Upper lobe of left lung (tissue), 6 donors: ENCODE results near the gene SPNS3. TPM values are rescaled to one million over a fixed set of nuclear protein-coding genes. Genes with fewer than 3 reads are reported as not detected.
A peak's percentile ranks its signal among the peaks of the same experiment; 100 is the strongest.

Source experiments
- ATAC-seq, 2 donors: fragments of 200-7000 bp; cut with Tn5 transposase; one replicate each; pipeline ENCODE4 v1.9.1; 2022; ENCODE audit warnings: mild to moderate bottlenecking in 2 of 2, moderate library complexity in 2 of 2; ENCODE audit not compliant: low FRiP score in 2 of 2
- DNase-seq, 2 donors: peaks; one replicate each; pipeline ENCODE4 v3.0.0-alpha.2; 2019 to 2020
- H3K27ac ChIP-seq, 4 donors: fragments of 200-600 bp; sonication (generic); one replicate each; pipeline ENCODE4 v1.5.1; 2016 to 2019
- H3K27me3 ChIP-seq, 4 donors: fragments of 200-600 bp; sonication (generic); one replicate each; pipeline ENCODE4 v1.5.1; 2017 to 2019
- H3K36me3 ChIP-seq, 4 donors: fragments of 200-600 bp; sonication (generic); one replicate each; pipeline ENCODE4 v1.5.1; 2016 to 2019
- H3K4me1 ChIP-seq, 4 donors: fragments of 200-600 bp; sonication (generic); one replicate each; pipeline ENCODE4 v1.5.1; 2018 to 2019
- H3K4me3 ChIP-seq, 4 donors: fragments of 200-600 bp; sonication (generic); one replicate each; pipeline ENCODE4 v1.5.1; 2017 to 2019; ENCODE audit warnings: mild to moderate bottlenecking in 2 of 4, moderate library complexity in 1 of 4
- H3K9me3 ChIP-seq, 4 donors: fragments of 200-600 bp; sonication (generic); one replicate each; pipeline ENCODE4 v1.5.1; 2018 to 2019
- CTCF ChIP-seq, 6 experiments: fragments of 450-650 bp in 4 of 6; fragments of 200-600 bp in 2 of 6; sonication (generic) in 2 of 6; IDR thresholded peaks; one replicate each; pipeline ENCODE4 v1.5.1; 2016 to 2019; ENCODE audit warnings: antibody characterized with exemption in 6 of 6
- EP300 ChIP-seq, 4 donors: sonication (generic); formaldehyde crosslinking; IDR thresholded peaks; one replicate each; pipeline ENCODE4 v1.5.1; 2017; ENCODE audit warnings: antibody characterized with exemption in 4 of 4, control low read depth in 2 of 4
- POLR2A ChIP-seq, 4 donors: fragments of 450-650 bp; IDR thresholded peaks; one replicate each; pipeline ENCODE4 v1.5.1; 2016 to 2017; ENCODE audit warnings: antibody characterized with exemption in 4 of 4, mild to moderate bottlenecking in 2 of 4
- POLR2AphosphoS5 ChIP-seq, 2 donors: sonication (generic); formaldehyde crosslinking; IDR thresholded peaks; one replicate each; pipeline ENCODE4 v1.5.1; 2017; ENCODE audit warnings: antibody characterized with exemption in 2 of 2
- WGBS, 2 donors: methylation state at CpG; one replicate each; pipeline ENCODE4 v1.1.5; 2017 to 2018; 5-methylcytosine and 5-hydroxymethylcytosine counted together
- total RNA-seq, 6 donors: library from RNA; depleted of rRNA in 4 of 6; stranded (reverse); fragments of >200 nt in 4 of 6; gene quantifications; one replicate each; pipeline versions ENCODE4 v1.1.0 to v1.2.1, GENCODE V29; 2016 to 2021
- donor health status: DM: no; HTN: no; CAD: no; lungs with moderate emphysema.
- donor health status: DM: no; HTN: yes; CAD: no; lungs with severe emphysema.

The SPNS3 gene
- total RNA-seq, 6 donors from 2014 or later: 0.22 to 0.91 (median 0.52) TPM; not detected in 1

DNA sequence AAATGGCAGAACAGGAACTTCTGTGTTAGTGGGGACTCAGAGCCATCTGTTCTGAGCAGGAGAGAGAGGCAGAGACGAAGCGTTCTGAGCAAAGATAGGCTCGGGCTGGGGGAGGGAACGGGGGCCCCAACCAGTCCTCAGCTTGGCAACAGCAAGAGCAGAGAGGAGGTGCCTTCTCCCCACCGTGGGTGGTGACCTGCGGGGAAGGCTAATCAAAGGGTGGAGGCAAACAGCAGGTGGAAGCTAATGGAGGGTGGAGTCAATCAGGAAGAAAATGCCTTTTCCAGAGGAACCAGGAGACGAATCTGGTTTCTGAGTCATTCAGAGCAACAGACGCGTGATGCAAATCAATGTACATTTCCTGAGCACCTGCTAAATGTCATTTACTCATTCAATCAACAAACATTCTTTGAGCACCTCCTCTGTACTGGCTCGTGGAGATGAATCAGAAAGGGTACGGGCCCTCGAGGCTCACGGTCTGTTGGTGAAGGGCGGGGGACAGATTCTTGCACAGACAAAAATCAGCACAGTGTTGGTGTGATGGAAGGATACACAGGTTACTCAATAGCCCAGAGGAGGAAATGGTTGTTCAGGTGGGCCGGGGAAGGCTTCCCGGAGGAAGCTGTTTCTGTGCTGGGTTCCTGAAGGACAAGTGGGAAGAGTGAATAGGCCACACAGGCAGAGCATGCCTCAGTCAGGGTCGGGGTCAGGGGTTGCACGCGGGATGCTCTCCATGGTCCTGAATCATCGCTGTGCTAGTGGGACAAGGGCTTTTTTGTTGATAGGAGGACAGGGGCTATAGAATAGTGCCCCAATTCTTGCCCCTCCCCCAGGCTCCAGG is 59.2 kb downstream of the SPNS3 start:
- no peaks in the 10 kb centered on the region for H3K36me3 ChIP-seq
- H3K4me3 ChIP-seq: no peak overlapping the region
- H3K9me3 ChIP-seq: no peaks in the 10 kb centered on the region
- ATAC-seq: no peak
- no peak overlapping the region for H3K27ac ChIP-seq
- TF ChIP-seq POLR2AphosphoS5 (IDR thresholded peaks at IDR 0.05) (no peak), EP300 (IDR thresholded peaks at IDR 0.05) (no peak), CTCF (IDR thresholded peaks at IDR 0.05) (no peak), POLR2A (IDR thresholded peaks at IDR 0.05) (no peak)
- H3K27me3 ChIP-seq: no peaks in the 10 kb centered on the region
- peak in 1 of 2 donors; percentile 51 for DNase-seq
- 42 to 53% methylated on average over 20 of the region's 20 CpGs for WGBS, 2 donors
- H3K4me1 ChIP-seq: peaks cover 1 to 36% (median 24%) of the 10 kb centered on the region in 4 donors

DNA sequence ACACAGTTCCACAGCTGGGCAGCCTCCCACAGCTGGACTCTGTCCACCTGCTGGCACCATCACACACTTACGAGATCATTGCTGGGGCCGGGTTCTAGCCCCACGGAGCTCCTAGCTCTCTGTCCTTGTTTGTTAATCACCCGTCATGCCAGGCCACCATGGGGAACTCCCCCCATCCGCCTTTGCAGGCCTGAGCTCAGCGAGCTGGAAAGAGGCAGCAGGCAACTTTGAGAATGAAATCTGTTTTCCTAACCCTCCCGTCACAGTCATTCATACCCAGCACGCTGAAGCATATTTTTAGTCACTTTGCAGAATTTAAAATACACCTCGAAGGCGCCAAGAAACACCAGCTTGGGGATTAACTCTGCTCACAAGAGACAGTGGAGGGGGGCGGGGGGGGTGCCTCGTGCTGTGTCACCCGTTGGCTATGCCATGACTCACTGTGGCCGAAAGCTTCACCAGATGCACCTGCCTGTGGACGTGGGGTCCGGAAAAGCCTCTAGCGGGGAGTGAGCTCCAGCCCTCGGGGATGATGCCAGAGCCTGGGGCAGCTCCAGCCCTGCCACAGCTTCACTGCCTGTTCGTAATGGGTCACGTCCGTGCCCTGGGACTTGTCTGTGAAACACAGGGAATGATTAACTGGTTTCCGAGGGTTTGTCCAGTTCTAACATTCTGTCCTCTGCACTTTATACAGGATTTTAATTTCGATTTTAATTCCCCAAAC is 63.5 kb downstream of the SPNS3 start:
- no peak overlapping the region for H3K27ac ChIP-seq
- WGBS, 2 donors: 74 to 83% methylated on average over 23 of the region's 23 CpGs
- no peak for DNase-seq

DNA sequence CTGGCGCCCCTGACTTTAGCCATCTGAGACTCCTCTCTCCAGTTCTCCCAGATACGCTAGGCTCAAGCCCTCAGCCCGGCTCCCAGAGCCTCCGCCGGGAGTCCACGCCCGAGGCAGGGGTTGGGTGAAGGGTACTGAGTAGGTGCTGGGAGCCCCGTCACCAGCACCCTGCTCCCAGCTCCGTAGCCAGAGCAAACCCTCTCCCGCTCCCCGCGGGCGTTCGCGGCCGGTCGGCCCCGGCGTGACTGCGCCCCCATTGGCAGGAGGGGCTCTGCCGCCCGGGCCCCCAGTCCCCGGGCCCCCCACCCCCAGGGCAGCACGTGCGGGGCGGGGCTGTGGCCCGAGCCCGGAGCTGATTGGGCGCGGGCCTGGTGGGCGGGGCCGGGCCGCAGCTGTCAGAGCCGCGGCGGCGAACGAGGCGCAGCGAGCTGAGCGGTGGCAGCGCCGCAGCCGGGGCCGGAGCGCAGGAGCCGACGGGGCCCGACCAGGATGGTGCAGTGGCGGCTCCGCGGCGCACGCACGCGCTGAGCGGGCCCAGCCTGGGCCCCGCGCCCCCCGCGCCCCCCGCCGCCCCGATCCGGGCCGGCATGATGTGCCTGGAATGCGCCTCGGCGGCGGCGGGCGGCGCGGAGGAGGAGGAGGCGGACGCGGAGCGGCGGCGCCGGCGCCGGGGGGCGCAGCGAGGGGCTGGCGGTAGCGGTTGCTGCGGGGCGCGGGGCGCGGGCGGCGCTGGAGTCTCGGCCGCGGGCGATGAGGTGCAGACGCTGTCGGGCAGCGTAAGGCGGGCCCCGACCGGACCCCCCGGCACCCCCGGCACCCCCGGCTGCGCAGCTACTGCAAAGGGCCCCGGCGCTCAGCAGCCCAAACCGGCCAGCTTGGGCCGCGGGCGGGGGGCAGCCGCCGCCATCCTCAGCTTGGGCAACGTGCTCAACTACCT is 65.0 kb downstream of the SPNS3 start, which contains the start of gene SPNS2:
Gene SPNS2 (plus strand): TSS at position 421 of the 937 bp plus-strand sequence. CDS start 167 bp downstream, at position 588.
- H3K27me3 ChIP-seq: no peaks in the 10 kb centered on the region
- TF ChIP-seq CTCF (IDR thresholded peaks at IDR 0.05) (no peak), EP300 (IDR thresholded peaks at IDR 0.05) (no peak), POLR2AphosphoS5 (IDR thresholded peaks at IDR 0.05) (peak in 1 of 2 donors; percentile 74), POLR2A (IDR thresholded peaks at IDR 0.05) (peak in 1 of 4 donors; percentile 64)
- WGBS, 2 donors: 0 to 20% methylated on average over 1 to 11 of the region's 117 CpGs
- peaks cover 0 to 4% (median 0%) of the 10 kb centered on the region in 4 donors for H3K36me3 ChIP-seq
- H3K9me3 ChIP-seq: no peaks in the 10 kb centered on the region
- peak within 1 kb of the TSS; percentile 78 to 87 (median 80) for H3K27ac ChIP-seq
- ATAC-seq (peak; percentile 67 to 89), DNase-seq (peak; percentile 73 to 95)
- peak within 1 kb of the TSS; percentile 32 to 71 (median 63) for H3K4me3 ChIP-seq
- H3K4me1 ChIP-seq: peaks cover 36 to 56% (median 52%) of the 10 kb centered on the region in 4 donors

More for the DNA sequence above, 63.5 kb downstream of the SPNS3 start:
- no peaks in the 10 kb centered on the region for H3K27me3 ChIP-seq
- H3K4me3 ChIP-seq: no peak overlapping the region
- ATAC-seq: no peak
- no peaks in the 10 kb centered on the region for H3K9me3 ChIP-seq
- TF ChIP-seq POLR2A (IDR thresholded peaks at IDR 0.05) (no peak), CTCF (IDR thresholded peaks at IDR 0.05) (no peak), EP300 (IDR thresholded peaks at IDR 0.05) (no peak), POLR2AphosphoS5 (IDR thresholded peaks at IDR 0.05) (no peak)
- peaks cover 24 to 50% (median 43%) of the 10 kb centered on the region in 4 donors for H3K4me1 ChIP-seq
- H3K36me3 ChIP-seq: no peaks in the 10 kb centered on the region

- peaks cover 0 to 4% (median 0%) of the 10 kb centered on the region in 4 donors for H3K36me3 ChIP-seq
- peak overlapping the region; percentile 78 to 87 (median 80) for H3K27ac ChIP-seq
- 2% methylated on average over 22 to 39 of the region's 53 CpGs for WGBS, 2 donors
- ATAC-seq: peak; percentile 15 to 37
- peaks cover 45 to 64% (median 59%) of the 10 kb centered on the region in 4 donors for H3K4me1 ChIP-seq
- TF ChIP-seq POLR2A (IDR thresholded peaks at IDR 0.05): peak in 1 of 4 donors; percentile 23
- TF ChIP-seq EP300 (IDR thresholded peaks at IDR 0.05): no peak
- peak in 1 of 2 donors; percentile 41 for TF ChIP-seq POLR2AphosphoS5 (IDR thresholded peaks at IDR 0.05)
- peak in 2 of 6 experiments; percentile 7 to 30 for TF ChIP-seq CTCF (IDR thresholded peaks at IDR 0.05)
- H3K9me3 ChIP-seq: no peaks in the 10 kb centered on the region
- H3K27me3 ChIP-seq: no peaks in the 10 kb centered on the region
- DNase-seq: peak in 1 of 2 donors; percentile 90
- peak overlapping the region; percentile 32 to 71 (median 63) for H3K4me3 ChIP-seq
Observed at GRCh38 chr17:4499431-4500190, 65.9 kb downstream of the SPNS3 start.
